ENCODE results near the gene TROAP. TPM values are rescaled to one million over a fixed set of nuclear protein-coding genes. Genes with fewer than 3 reads are reported as not detected.
A peak's percentile ranks its signal among the peaks of the same experiment; 100 is the strongest.

Gene TROAP
- total and polyA plus RNA-seq, 9 of the 15 experiments (the other 6 are each of a cell fraction or from before 2014, with no cell fraction given) = 46.4 to 171 (median 59.8) TPM

GRCh38 chr12:49296034-49296835, 26.8 kb upstream of the TROAP start (continued):
- no peak for TF ChIP-seq CUX1 (CRISPR knock-in tag; IDR thresholded peaks at IDR 0.05)
- TF ChIP-seq KDM2B (CRISPR knock-in tag; IDR thresholded peaks at IDR 0.05) = no peak
- no peak for TF ChIP-seq EWSR1 (IDR thresholded peaks at IDR 0.05; ENCODE audit: borderline replicate concordance, low read depth, partially characterized antibody)
- peak; percentile 13; the same call in 1 of the 2 replicates for TF ChIP-seq ZNF263 (CRISPR knock-in tag; IDR thresholded peaks at IDR 0.05; ENCODE audit: borderline replicate concordance)
- TF ChIP-seq MCM3 (IDR thresholded peaks at IDR 0.05) = no peak
- no peak for TF ChIP-seq HNRNPK (IDR thresholded peaks at IDR 0.05; ENCODE audit: low read depth, low read length, poor library complexity, severe bottlenecking)
- TF ChIP-seq LARP7 (IDR thresholded peaks at IDR 0.05) = no peak
- peak; percentile 59; the same call in 1 of the 2 replicates for TF ChIP-seq TFAP4 (CRISPR knock-in tag; IDR thresholded peaks at IDR 0.05; ENCODE audit: borderline replicate concordance)
- peak; percentile 17; the same call in 1 of the 2 replicates for TF ChIP-seq ESRRA (IDR thresholded peaks at IDR 0.05; ENCODE audit: borderline replicate concordance, low read depth)
- no peak for TF ChIP-seq MIER1 (IDR thresholded peaks at IDR 0.05; ENCODE audit: low read depth)
- TF ChIP-seq PYGO2 (tag; IDR thresholded peaks at IDR 0.05) = no peak
- TF ChIP-seq NFRKB (IDR thresholded peaks at IDR 0.05; ENCODE audit: low read depth) = no peak
- TF ChIP-seq C11orf30 (IDR thresholded peaks at IDR 0.05; ENCODE audit: low read depth) = no peak
- 0 out of 2 replicates have a peak, but pooled peaks have one; percentile 43 for TF ChIP-seq IRF1 (CRISPR knock-in tag; IDR thresholded peaks at IDR 0.05; ENCODE audit: borderline replicate concordance)
- no peak for TF ChIP-seq ZZZ3 (IDR thresholded peaks at IDR 0.05)
- TF ChIP-seq E2F1 (CRISPR knock-in tag; IDR thresholded peaks at IDR 0.05) = no peak
- no peak for TF ChIP-seq PHF20 (IDR thresholded peaks at IDR 0.05; ENCODE audit: partially characterized antibody)
- TF ChIP-seq RCOR1 (IDR thresholded peaks at IDR 0.05; ENCODE audit: borderline replicate concordance in 1 of 2, low read depth in 2 of 2, low read length in 2 of 2) = peak in 1 of 2 experiments; percentile 62; a peak in 1 of 4 replicates
- no peak for TF ChIP-seq XRCC4 (IDR thresholded peaks at IDR 0.05; ENCODE audit: extremely low read depth, insufficient read depth, insufficient read length)

All from K562 (cell line).